DND-41 (cell line): ENCODE results near the gene NXNL1.

Experiments
- CTCF ChIP-seq: IDR thresholded peaks from 2 replicates; pipeline ENCODE4 v1.5.1; 2012; ENCODE audit warnings: borderline replicate concordance, low read length, moderate library complexity, mild to moderate bottlenecking; ENCODE audit not compliant: poor library complexity, severe bottlenecking; ENCODE audit errors: extremely low read depth
- EZH2 ChIP-seq: IDR thresholded peaks from 3 replicates; pipeline ENCODE4 v1.6.1; 2012; ENCODE audit warnings: borderline replicate concordance, low read depth, mild to moderate bottlenecking, moderate library complexity, low read length, inconsistent platforms; ENCODE audit not compliant: severe bottlenecking

GRCh38 chr19:17484520-17485185 lies 23.9 kb upstream of the NXNL1 start:
- TF ChIP-seq CTCF (no peak), EZH2 (no peak)
